Stimulated activated effector memory CD8-positive, alpha-beta T cell treated with anti-CD3 and anti-CD28 coated beads, Interleukin-12 subunit alpha, Interleukin-12 subunit beta, amount 100 ng/mL, for 72 hours (primary cell): ENCODE data around the gene GNAS.
"Not testable (repeated sequence)": the region's sequence is repeated elsewhere in the genome, so short reads cannot be mapped to it uniquely, and the experiment has no call there.

Source experiments
- ATAC-seq: fragments of 150-1000 bp; cut with Tn5 transposase; 2 replicates; pipeline ENCODE4 v1.10.0; 2021
- DNase-seq, 2 donors: peaks; one replicate each; pipeline ENCODE4 v3.0.0; 2021 to 2022; ENCODE audit warnings: low spot score in 2 of 2
- H3K27ac Mint-ChIP-seq: one replicate; pipeline ENCODE4 v1.8.0; 2022; ENCODE audit warnings: mild to moderate bottlenecking, mixed read lengths
- H3K36me3 Mint-ChIP-seq: one replicate; pipeline ENCODE4 v1.8.0; 2022; ENCODE audit warnings: mild to moderate bottlenecking, mixed read lengths
- H3K4me1 Mint-ChIP-seq: one replicate; pipeline ENCODE4 v1.8.0; 2022; ENCODE audit warnings: mixed read lengths
- H3K4me3 Mint-ChIP-seq: one replicate; pipeline ENCODE4 v1.8.0; 2022; ENCODE audit warnings: mild to moderate bottlenecking, mixed read lengths
- H3K9me3 Mint-ChIP-seq: one replicate; pipeline ENCODE4 v1.8.0; 2022; ENCODE audit warnings: mixed read lengths

The GNAS gene

DNA sequence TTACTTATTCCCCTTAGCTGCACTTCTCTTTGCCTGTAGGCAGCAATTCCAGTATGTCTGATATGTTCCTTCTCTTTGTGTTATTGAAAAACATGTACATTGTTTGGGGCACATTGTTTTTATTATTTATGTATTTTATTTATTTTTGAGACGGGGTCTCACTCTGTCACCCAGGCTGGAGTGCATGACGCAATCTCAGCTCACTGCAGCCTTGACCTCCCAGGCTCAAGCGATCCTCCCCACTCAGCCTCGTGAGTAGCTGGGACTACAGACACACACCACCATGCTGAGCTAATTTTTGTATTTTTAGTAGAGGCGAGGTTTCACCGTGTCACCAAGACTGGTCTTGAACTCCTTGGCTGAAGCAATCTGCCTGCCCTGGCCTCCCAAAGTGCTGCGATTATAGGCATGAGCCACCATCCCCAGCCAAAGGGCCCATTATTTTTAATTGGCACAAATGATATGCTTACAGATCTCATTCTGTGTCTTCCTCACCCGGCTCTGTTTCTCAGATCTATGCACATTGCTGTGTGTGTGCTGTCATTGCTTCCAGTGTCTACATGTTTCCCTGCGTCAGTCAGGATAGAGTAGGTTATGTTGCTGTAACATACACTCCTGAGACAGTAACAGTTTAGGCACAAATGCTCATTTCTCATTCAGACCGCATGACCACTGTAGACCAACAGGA lies 74.4 kb downstream of the GNAS start:
- peaks cover 4% of the 10 kb centered on the region for H3K36me3 Mint-ChIP-seq
- DNase-seq (peak in 1 of 2 donors; percentile 20), ATAC-seq (no peak)
- no peaks in the 10 kb centered on the region for H3K4me1 Mint-ChIP-seq
- no peak overlapping the region for H3K4me3 Mint-ChIP-seq
- no peaks in the 10 kb centered on the region for H3K9me3 Mint-ChIP-seq
- H3K27ac Mint-ChIP-seq, result no peak overlapping the region

DNA sequence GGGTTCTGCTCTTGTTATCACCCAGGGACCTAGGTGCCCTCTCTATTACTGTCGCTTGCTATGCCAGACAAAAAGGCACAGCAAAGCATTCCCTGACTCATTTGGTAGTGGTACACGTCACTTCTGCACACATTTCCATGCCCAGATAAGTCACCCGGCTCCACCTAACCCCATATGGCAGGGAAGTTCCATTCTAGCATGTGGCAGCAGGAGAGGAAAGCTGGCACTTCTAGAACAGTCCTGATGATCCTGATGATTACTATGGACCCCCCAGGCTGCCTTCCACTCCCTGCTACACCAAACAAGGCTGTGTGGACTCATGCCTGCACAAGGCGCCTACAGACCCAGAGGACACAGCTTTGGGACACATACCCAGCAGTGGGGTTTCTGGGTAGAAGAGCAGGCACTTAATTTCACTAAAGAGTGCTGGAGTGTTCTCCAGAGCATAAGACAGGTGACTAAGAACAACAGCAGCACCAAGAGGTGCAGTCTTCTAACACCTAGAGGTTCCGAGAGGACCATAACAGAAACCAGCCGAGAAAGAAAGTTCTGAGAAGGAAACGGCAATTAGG lies 75.1 kb downstream of the GNAS start:
- Mint-ChIP-seq H3K9me3 (no peaks in the 10 kb centered on the region), H3K27ac (no peak overlapping the region), H3K4me1 (no peaks in the 10 kb centered on the region), H3K4me3 (no peak overlapping the region), H3K36me3 (peaks cover 4% of the 10 kb centered on the region)
- ATAC-seq (no peak), DNase-seq (peak in 1 of 2 donors; percentile 26)

DNA sequence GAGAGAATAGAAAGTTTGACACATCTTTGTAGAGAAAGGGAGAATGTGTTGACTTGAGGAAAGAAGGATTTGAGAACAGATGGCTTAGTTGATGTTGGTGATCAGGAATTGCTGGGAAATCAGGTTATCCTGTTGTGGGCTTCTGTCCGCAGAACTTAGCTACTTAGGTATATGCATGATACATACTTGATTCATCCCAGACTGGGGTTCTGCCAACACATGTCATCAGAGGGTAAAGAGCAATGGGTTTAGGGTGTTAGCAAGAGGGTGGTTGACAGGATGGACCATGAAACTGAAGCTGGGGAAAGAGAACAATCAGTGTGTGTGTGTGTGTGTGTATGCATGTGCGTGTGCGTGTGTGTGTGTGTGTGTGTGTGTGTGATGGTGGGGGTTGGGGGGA lies 78.0 kb downstream of the GNAS start:
- DNase-seq (peak in 1 of 2 donors; percentile 12), ATAC-seq (no peak)
- H3K4me1 Mint-ChIP-seq, result no peaks in the 10 kb centered on the region
- no peak overlapping the region for H3K27ac Mint-ChIP-seq
- H3K9me3 Mint-ChIP-seq, result no peaks in the 10 kb centered on the region
- H3K36me3 Mint-ChIP-seq, result peaks cover 4% of the 10 kb centered on the region
- no peak overlapping the region for H3K4me3 Mint-ChIP-seq

DNA sequence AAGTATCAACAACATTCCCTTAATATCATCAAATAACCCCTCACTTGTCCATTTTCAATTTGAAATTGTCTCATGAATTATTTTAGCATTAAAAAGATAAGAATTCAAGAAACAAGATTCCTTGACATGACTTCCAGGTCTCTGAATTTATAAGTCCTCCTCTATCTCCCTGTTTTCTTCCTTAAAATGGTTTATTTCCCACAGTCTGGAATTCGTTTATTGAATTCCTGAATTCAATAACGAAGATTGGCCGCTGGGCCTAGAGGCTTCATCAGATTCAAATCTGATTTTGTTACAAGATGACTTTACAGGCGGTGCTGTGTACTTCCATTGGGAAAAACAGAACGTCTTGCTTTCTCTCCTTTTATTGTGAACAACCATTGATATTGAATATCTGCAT lies 79.7 kb downstream of the GNAS start:
- peaks cover 4% of the 10 kb centered on the region for H3K36me3 Mint-ChIP-seq
- DNase-seq (no peak), ATAC-seq (no peak)
- H3K4me3 Mint-ChIP-seq, result no peak overlapping the region
- H3K9me3 Mint-ChIP-seq, result no peaks in the 10 kb centered on the region
- H3K27ac Mint-ChIP-seq, result no peak overlapping the region
- H3K4me1 Mint-ChIP-seq, result no peaks in the 10 kb centered on the region

DNA sequence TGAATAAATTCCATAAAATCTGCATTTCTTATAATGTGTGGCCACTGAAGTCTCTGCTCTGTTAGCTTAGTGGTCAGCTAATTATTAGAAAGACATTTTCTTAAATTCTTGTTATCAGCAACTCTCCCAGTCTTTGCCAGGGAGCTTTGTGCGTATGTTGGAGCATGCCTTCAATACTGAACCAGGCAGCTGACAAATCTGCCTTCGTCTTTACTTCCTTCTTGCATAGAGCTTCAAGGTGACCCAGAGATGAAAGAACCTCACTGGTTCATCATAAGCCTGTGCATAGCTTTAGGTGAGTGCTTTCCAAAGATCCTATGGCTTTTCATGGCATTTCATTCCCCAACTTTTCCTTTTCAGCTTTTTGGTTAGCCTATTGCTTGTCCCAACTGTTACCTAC lies 85.6 kb downstream of the GNAS start:
- H3K4me3 Mint-ChIP-seq, result no peak overlapping the region
- H3K36me3 Mint-ChIP-seq, result no peaks in the 10 kb centered on the region
- H3K9me3 Mint-ChIP-seq, result no peaks in the 10 kb centered on the region
- H3K4me1 Mint-ChIP-seq, result no peaks in the 10 kb centered on the region
- ATAC-seq (no peak), DNase-seq (no peak)
- H3K27ac Mint-ChIP-seq, result no peak overlapping the region

DNA sequence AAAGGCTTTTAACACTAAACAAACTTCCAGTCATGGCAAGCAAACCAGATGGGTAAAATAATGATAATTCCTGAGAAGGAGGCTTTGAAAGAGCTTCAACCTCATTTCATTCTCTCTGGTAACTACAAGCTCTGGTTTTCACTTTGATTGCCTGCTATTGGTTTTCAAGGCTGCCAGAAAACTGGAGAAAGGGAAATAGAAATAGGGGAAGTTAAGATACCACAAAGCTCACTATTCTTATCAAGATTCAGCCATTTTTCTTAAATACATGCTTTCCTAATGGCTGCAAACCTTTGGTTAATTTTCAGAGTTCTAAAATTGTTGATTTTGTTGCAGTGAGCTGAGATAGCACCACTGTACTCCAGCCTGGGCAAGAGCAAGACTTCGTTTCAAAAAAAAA lies 86.0 kb downstream of the GNAS start:
- DNase-seq (no peak), ATAC-seq (no peak)
- H3K4me3 Mint-ChIP-seq, result no peak overlapping the region
- no peaks in the 10 kb centered on the region for H3K4me1 Mint-ChIP-seq
- no peak overlapping the region for H3K27ac Mint-ChIP-seq
- H3K36me3 Mint-ChIP-seq, result no peaks in the 10 kb centered on the region
- H3K9me3 Mint-ChIP-seq, result no peaks in the 10 kb centered on the region

DNA sequence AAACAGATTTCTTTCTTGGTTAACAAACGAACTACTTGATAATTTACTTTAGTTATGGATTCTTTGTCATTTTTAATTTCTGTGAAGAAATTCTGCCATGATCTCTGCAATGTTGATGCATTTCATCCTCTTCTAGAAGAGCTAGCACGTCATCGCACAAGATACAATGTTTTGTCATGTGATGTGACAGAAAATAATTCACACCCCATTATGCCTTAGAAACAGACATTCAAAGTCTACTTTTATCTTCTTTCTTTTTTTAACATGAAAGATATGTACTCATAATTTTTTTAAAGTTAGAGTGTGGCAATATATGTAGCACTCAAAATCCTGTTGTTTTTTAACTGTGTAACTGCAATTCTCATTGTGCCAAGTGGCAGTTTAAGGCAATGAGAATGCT lies 89.0 kb downstream of the GNAS start:
- Mint-ChIP-seq H3K4me1 (no peaks in the 10 kb centered on the region), H3K36me3 (no peaks in the 10 kb centered on the region), H3K27ac (no peak overlapping the region), H3K4me3 (no peak overlapping the region), H3K9me3 (no peaks in the 10 kb centered on the region)
- DNase-seq (no peak), ATAC-seq (no peak)

DNA sequence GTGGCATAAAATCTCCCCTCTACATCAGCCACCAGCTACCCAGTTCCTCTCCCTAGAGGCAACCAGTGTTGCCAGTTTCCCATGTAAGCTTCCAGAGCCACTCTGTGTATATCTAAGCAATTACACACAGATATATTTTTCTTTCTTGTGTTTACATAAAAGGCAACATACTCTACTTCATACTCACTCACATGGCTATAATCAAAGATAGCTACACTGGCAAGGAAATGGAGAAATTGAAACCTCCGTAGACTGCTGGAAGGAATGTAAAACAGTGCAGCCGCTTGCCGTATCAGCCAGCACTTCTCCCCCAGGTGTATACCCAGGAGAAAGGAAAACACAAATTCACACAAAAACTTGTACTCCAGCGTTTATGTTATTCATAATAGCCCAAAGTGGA lies 90.0 kb downstream of the GNAS start:
- H3K27ac Mint-ChIP-seq, result no peak overlapping the region
- no peak for DNase-seq
- H3K9me3 Mint-ChIP-seq, result no peaks in the 10 kb centered on the region
- no peaks in the 10 kb centered on the region for H3K36me3 Mint-ChIP-seq
- H3K4me1 Mint-ChIP-seq, result no peaks in the 10 kb centered on the region
- no peak overlapping the region for H3K4me3 Mint-ChIP-seq
- no peak for ATAC-seq

DNA sequence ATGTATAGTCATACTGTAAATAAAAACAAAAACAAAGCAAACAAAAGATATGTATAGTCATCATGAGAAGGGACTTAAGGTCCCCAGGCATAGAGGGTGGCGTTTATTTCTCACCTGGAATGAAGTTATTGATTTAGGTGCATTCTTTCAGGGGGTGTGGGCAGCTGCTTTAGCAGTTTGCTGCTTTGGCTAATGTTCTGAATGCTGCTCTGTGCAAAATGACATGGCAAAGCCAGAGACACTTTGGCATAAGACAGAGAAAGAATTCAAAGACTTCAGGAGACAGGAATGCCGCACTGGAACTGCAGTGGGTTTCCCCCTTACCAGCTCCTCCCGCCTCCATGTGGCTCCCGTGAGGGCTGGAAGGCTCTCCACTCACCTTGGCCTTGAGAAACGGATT lies 92.1 kb downstream of the GNAS start:
- ATAC-seq, result no peak
- Mint-ChIP-seq H3K36me3 (no peaks in the 10 kb centered on the region), H3K27ac (no peak overlapping the region), H3K4me3 (no peak overlapping the region), H3K4me1 (no peaks in the 10 kb centered on the region), H3K9me3 (no peaks in the 10 kb centered on the region)
- DNase-seq, result no peak

DNA sequence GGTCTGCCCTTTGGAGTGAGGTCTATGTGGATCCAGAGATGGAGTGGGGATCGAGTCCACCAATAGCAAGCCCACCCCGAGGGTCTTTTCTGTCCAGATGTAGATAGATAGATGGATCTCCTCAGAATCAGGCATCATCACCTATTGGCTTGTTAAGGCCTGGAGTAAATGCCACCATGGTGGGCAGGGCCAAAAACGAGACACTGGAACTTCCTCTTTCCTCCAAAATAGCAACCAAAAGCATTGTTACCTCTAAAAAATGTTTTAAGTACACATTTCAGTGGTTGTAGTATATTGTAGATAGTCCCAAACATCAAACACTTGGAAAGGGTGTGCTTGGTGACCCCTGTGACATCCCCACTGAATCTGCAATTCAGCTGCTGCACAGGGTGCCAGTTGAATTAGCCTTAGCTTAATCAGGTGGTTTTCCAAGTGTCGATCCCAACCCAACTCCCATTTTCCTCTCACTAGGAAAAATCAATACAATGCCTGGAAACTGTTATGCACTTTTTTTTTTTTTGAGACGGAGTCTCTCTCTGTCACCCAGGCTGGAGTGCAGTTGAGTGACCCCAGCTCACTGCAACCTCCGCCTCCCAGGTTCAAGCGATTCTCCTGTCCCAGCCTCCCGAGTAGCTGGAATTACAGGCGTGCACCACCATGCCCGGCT lies 93.6 kb downstream of the GNAS start:
- no peaks in the 10 kb centered on the region for H3K9me3 Mint-ChIP-seq
- no peak for DNase-seq

DNA sequence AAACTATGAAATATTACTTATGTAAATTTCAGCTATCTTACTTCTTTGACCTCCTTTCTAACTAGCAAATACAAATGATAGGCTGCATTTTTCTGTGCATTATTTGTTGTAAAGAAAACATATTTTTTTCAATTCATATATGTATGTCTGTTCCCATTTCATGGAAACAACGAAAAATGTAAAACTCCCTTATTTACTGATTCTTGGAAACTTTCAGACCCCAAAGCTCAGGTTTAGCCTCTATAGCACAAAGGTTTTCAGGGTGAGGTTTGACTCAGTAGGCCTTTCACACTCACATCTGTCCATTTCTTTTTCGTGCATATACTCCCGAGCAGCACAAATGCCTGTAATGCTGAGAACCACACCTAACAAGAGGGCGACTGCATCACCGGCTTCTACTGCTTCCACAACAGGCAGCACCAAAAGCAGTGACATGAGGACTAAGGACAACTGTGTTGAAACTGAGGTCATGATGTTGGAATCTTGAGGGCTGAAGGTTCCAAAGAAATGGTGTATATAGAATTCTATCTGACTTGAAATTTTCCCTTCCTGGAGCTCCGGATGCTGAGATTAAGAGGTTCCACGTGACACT lies 95.4 kb downstream of the GNAS start:
- ATAC-seq, H3K4me1 Mint-ChIP-seq, DNase-seq, H3K27ac Mint-ChIP-seq, H3K36me3 Mint-ChIP-seq, H3K4me3 Mint-ChIP-seq, H3K9me3 Mint-ChIP-seq: not testable (repeated sequence)

More for the DNA sequence above, 93.6 kb downstream of the GNAS start:
- H3K4me1 Mint-ChIP-seq, result no peaks in the 10 kb centered on the region
- H3K4me3 Mint-ChIP-seq, result no peak overlapping the region
- no peaks in the 10 kb centered on the region for H3K36me3 Mint-ChIP-seq
- no peak overlapping the region for H3K27ac Mint-ChIP-seq
- ATAC-seq, result no peak

DNA sequence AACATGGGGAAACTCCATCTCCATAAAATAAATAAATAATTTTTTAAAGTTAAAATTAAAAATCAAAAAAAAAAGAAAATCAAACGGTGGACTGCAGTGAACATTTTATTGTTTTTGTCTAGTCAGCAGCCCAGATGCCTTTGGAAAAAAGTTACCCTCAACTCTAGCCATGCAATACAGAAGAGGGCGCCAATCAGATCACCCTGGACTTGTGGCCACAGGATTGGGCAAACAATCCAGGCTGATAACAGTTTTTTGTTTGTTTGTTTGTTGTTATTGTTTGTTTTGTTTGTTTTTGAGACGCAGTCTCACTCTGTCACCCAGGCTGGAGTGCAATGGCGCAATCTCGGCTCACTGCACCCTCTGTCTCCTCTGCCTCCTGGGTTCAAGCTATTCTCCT lies 98.1 kb downstream of the GNAS start:
- no peaks in the 10 kb centered on the region for H3K4me1 Mint-ChIP-seq
- H3K27ac Mint-ChIP-seq, result no peak overlapping the region
- no peak overlapping the region for H3K4me3 Mint-ChIP-seq
- DNase-seq (no peak), ATAC-seq (no peak)
- H3K9me3 Mint-ChIP-seq, result no peaks in the 10 kb centered on the region
- H3K36me3 Mint-ChIP-seq, result no peaks in the 10 kb centered on the region

DNA sequence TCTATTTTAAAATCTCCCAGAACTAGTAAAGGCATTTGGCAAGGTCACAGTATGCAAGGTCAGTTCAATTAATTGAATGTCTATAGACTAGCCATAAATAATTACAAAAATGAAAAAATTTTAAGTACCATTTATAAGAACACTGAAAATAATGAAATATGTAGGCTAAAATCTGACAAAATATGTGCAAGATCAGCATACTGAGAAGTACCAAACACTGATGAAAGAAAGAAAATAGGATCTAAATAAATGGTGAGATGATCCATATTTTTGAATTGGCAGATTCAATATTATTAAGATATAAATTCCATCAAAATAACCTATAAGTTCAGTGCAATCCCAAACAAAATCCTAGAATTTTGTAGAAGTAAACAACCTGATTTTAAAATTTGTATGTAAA lies 100.5 kb downstream of the GNAS start:
- no peak for DNase-seq
- H3K4me1 Mint-ChIP-seq, result no peaks in the 10 kb centered on the region
- H3K9me3 Mint-ChIP-seq, result no peaks in the 10 kb centered on the region
- no peak for ATAC-seq
- no peak overlapping the region for H3K4me3 Mint-ChIP-seq
- H3K27ac Mint-ChIP-seq, result no peak overlapping the region
- H3K36me3 Mint-ChIP-seq, result no peaks in the 10 kb centered on the region

DNA sequence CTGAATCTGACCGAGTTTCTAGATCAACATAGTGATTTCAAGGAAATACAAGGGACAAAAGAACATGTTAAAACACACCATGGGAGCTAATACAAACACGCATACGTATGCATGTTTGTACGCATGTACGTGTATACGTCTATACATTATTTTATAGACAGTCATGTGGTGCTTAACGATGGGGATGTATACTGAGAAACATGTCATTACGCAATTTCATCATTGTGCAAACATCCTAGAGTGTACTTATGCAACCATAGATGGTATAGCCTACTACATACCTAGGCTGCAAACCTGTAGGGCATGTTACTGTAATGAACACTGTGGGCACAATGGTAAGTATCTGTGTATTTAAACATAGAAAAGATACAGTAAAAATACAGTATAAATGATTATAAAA lies 103.6 kb downstream of the GNAS start:
- DNase-seq, result no peak
- no peak overlapping the region for H3K4me3 Mint-ChIP-seq
- H3K9me3 Mint-ChIP-seq, result no peaks in the 10 kb centered on the region
- H3K27ac Mint-ChIP-seq, result no peak overlapping the region
- H3K4me1 Mint-ChIP-seq, result no peaks in the 10 kb centered on the region
- no peak for ATAC-seq
- no peaks in the 10 kb centered on the region for H3K36me3 Mint-ChIP-seq

DNA sequence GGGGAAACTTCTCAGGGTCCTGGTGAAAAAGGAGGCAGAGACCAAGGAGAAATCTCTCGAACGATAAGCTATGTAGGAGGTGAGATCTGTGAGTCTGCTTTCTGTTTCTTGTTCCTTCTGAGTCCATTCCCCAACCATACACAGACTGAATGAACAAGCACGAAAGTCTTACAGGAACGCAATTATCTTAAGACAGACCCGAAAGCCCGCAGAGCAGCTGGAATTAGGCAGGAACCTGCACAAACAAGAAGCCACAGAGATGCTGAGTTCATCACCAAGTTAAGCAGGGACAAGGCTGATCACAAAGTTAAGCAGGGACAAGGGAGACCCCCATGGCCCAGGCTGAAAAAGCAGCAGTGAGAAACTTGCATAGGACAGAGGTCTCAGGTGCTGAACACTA lies 107.1 kb downstream of the GNAS start:
- ATAC-seq, result no peak
- no peak for DNase-seq
- no peaks in the 10 kb centered on the region for H3K9me3 Mint-ChIP-seq
- H3K4me1 Mint-ChIP-seq, result no peaks in the 10 kb centered on the region
- H3K36me3 Mint-ChIP-seq, result no peaks in the 10 kb centered on the region
- no peak overlapping the region for H3K27ac Mint-ChIP-seq
- H3K4me3 Mint-ChIP-seq, result no peak overlapping the region
